ENCODE data around the gene FKBP11.

DNA sequence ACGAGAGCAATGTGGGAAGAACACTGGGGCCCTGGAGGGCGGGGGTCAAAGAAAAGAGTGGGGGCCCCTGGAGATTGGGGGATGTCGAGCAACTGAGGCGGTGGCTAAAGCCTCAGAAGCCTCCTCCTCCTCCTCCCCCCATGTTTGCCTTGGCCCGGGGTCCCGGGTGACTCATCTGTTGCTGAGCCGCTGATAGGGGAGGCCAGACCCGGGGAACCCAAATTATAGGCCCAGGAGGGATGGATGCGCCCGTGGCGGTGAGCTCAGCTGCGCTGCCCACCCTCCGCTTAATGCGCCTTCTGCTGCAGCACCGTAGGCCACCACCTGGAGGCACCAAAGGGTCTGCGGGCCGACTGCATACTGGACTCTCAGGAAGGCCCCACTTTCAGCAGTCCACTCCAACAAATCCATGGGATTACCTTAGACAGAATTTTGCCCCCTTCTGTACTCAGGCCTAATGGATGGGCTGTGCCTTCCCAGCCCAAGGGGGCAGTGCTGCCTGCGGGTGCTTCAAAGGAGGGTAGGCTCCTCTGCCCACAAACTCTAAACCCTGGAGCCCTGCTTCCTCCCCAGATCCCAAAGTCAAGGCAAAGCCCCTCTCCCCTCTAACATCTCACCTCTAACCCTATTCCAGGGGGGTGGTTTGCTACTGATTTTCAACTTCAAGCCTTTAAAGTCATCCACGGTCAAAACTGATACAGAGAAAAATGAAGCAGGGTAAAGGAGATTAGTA lies 48.8 kb upstream of the FKBP11 start:
- TF ChIP-seq FOXP2 (optimal IDR thresholded peaks at IDR 0.05; ENCODE audit: control extremely low read depth, extremely low read length, insufficient read depth) (no peak), EZH2 (IDR thresholded peaks at IDR 0.05) (no peak), POLR2AphosphoS5 (IDR thresholded peaks at IDR 0.05; ENCODE audit: borderline replicate concordance, low read depth, low read length) (no peak)
